HG02763 (cell line): Measurements from ENCODE around the gene RNF20.
"Not testable (repeated sequence)": the region's sequence is repeated elsewhere in the genome, so short reads cannot be mapped to it uniquely, and the experiment has no call there.

Source experiments
- ATAC-seq: cut with Tn5 transposase; IDR thresholded peaks from one replicate; pipeline ENCODE4 v1.9.1; 2021; ENCODE audit warnings: mild to moderate bottlenecking, moderate library complexity; ENCODE audit not compliant: unreplicated experiment

The RNF20 gene

GRCh38 chr9:101530076-101530711 is 3.5 kb upstream of the RNF20 start:
- ATAC-seq = peak; percentile 39

- no peak for ATAC-seq
Observed at GRCh38 chr9:101536351-101536750, 2.7 kb downstream of the RNF20 start.

GRCh38 chr9:101536938-101537337 is 3.3 kb downstream of the RNF20 start:
- ATAC-seq = no peak

GRCh38 chr9:101540069-101540468 is 6.4 kb downstream of the RNF20 start:
- ATAC-seq = no peak

GRCh38 chr9:101543098-101543735 is 9.6 kb downstream of the RNF20 start:
- no peak for ATAC-seq

GRCh38 chr9:101549472-101550098 is 15.9 kb downstream of the RNF20 start:
- not testable (repeated sequence) for ATAC-seq

GRCh38 chr9:101561740-101562139 is 28.1 kb downstream of the RNF20 start:
- no peak for ATAC-seq

- no peak for ATAC-seq
Observed at GRCh38 chr9:101562966-101563365, 29.3 kb downstream of the RNF20 start.

GRCh38 chr9:101564252-101564651 is 30.6 kb downstream of the RNF20 start:
- no peak for ATAC-seq

- ATAC-seq = no peak
Observed at GRCh38 chr9:101566904-101567724, 33.5 kb downstream of the RNF20 start.

- no peak for ATAC-seq
Observed at GRCh38 chr9:101567725-101568350, 34.2 kb downstream of the RNF20 start.

GRCh38 chr9:101569741-101570501 is 36.3 kb downstream of the RNF20 start:
- ATAC-seq = no peak

GRCh38 chr9:101571114-101571513 is 37.5 kb downstream of the RNF20 start:
- ATAC-seq = no peak

- ATAC-seq = no peak
Observed at GRCh38 chr9:101572316-101572715, 38.7 kb downstream of the RNF20 start.

GRCh38 chr9:101574731-101575333 is 41.2 kb downstream of the RNF20 start:
- ATAC-seq = no peak

- no peak for ATAC-seq
Observed at GRCh38 chr9:101578378-101578777, 44.7 kb downstream of the RNF20 start.

- no peak for ATAC-seq
Observed at GRCh38 chr9:101579711-101580545, 46.3 kb downstream of the RNF20 start.

- ATAC-seq = no peak
Observed at GRCh38 chr9:101582553-101582952, 48.9 kb downstream of the RNF20 start.

- ATAC-seq = no peak
Observed at GRCh38 chr9:101585740-101586139, 52.1 kb downstream of the RNF20 start.
